Measurements from ENCODE around the gene MSMO1. TPM values are rescaled to one million over a fixed set of nuclear protein-coding genes. Genes with fewer than 3 reads are reported as not detected.

Gene MSMO1
- total RNA-seq, 2 experiments from 2014 or later: 41.6 to 91.5 TPM

DNA sequence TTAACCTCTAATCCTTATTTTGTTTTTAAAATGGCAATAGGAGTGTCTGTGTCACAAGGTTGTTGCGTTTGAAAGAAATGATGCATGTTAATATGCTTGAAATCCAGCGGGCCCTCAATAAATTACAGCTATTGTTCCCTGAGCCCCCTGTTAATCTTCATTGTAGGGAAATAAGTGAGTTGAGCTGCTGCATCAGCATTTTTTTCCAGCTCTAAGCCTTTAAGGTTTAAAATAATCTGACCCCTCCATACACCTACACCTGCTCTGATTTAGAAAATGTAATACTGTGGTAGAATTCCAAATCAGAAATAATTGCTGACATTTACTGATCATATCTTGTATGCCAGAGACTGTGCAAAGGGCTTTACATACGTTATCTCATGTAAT, 2.6 kb upstream of the MSMO1 start:
- CTCF ChIA-PET (ENCODE audit: unreplicated experiment): no interaction called here
- H3K4me1 ChIP-seq (ENCODE audit: insufficient read depth, low read length, poor library complexity, severe bottlenecking): peaks cover 22% of the 10 kb centered on the region
- no TSS peak for BruUV-seq (replicated peaks)
- intact Hi-C loops (cut with micrococcal nuclease; ENCODE audit: unreplicated experiment): loop anchor here (10.0 kb wide), 1 partner anchor 380 kb away; no protein-coding TSS in a partner anchor
- no peaks in the 10 kb centered on the region for H3K9me2 ChIP-seq (ENCODE audit: insufficient read depth, low read length)
- H3K79me2 ChIP-seq (ENCODE audit: insufficient read depth, low read depth, low read length): peaks cover 23% of the 10 kb centered on the region
- peaks cover 8% of the 10 kb centered on the region for H4K20me1 ChIP-seq (ENCODE audit: insufficient read depth, low read length)
- H3K4me2 ChIP-seq (ENCODE audit: low read length): no peak overlapping the region
- H3K9me3 ChIP-seq (ENCODE audit: low read length): peaks cover 6% of the 10 kb centered on the region; the same call in 1 of the 2 replicates
- DNase-seq (ENCODE audit: low spot score): no peak
- H3K4me3 ChIP-seq (ENCODE audit: low read depth, low read length, poor library complexity, severe bottlenecking): no peak overlapping the region
- TF ChIP-seq EZH2phosphoT487 (IDR thresholded peaks at IDR 0.05; ENCODE audit: borderline replicate concordance, low read depth, low read length) (no peak), CTCF (conservative IDR thresholded peaks at IDR 0.05; ENCODE audit: low read length) (no peak)
- H3K36me3 ChIP-seq (ENCODE audit: insufficient read depth, low read length): peaks cover 29% of the 10 kb centered on the region
- no peak overlapping the region for H2AFZ ChIP-seq (ENCODE audit: low read length)
- POLR2A ChIA-PET: interaction anchor here (0.7 to 1.5 kb wide), 3 partner anchors 11 to 25 kb away, joined by 3 to 7 read pairs (median 3); no protein-coding TSS in a partner anchor
- H3K27ac ChIP-seq (ENCODE audit: low read depth, low read length, poor library complexity, severe bottlenecking): no peak overlapping the region

DNA sequence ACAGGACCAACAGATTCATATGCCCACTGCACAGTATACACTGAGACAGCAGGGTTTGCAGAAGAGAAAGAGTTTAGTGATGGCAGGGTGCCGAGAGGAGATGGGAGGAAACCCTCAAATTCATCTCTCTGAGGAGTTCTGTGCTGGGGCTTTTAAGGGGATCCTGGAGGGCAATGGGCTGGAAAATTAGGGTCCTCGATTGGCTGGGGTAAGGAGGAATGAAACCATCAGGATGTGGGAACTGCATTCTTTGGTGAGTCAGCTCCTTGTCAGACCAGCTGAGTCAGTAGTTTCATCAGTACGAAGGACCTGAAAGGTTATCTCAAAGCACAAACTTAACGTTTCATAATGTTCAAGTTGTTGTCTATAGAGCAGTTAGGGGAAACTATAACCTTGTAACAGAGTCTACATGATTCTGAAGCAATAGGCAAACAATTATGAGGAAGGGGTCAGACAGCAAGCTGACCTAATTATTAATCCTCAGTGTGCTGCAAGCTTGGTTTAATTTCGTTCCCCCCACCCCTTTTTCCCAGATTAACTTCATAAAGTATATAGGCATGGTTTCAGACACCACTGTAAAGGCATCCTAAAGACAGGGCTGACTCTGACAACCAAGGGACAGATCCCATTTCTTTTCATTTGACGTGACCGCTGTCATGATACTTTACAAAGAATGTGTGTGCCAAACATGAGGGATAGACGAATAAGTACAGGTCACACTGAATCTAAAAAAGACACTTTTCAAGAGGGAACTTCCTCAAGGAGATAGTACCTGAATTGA, 1.5 kb upstream of the MSMO1 start:
- intact Hi-C loops (cut with micrococcal nuclease; ENCODE audit: unreplicated experiment): loop anchor here (2.0 to 10.0 kb wide), 2 partner anchors 213 to 381 kb away; partner anchors contain the start of gene TMEM192

More for the DNA sequence above, 1.5 kb upstream of the MSMO1 start:
- peak overlapping the region; percentile 88; the same call in 1 of the 2 replicates for H2AFZ ChIP-seq (ENCODE audit: low read length)
- H3K4me2 ChIP-seq (ENCODE audit: low read length): peak overlapping the region; percentile 90
- no peaks in the 10 kb centered on the region for H3K9me2 ChIP-seq (ENCODE audit: insufficient read depth, low read length)
- ChIA-PET CTCF (ENCODE audit: unreplicated experiment) (interaction anchor here (1.4 kb wide), 1 partner anchor 195 kb away, joined by 5 read pairs; no protein-coding TSS in a partner anchor), POLR2A (interaction anchor here (0.6 to 1.4 kb wide), 4 partner anchors 17 to 84 kb away, joined by 3 to 7 read pairs (median 4); no protein-coding TSS in a partner anchor)
- no TSS peak for BruUV-seq (replicated peaks)
- peak overlapping the region; percentile 64 for H3K27ac ChIP-seq (ENCODE audit: low read depth, low read length, poor library complexity, severe bottlenecking)
- H3K4me1 ChIP-seq (ENCODE audit: insufficient read depth, low read length, poor library complexity, severe bottlenecking): peaks cover 32% of the 10 kb centered on the region
- H3K9me3 ChIP-seq (ENCODE audit: low read length): peaks cover 6% of the 10 kb centered on the region; the same call in 1 of the 2 replicates
- DNase-seq (ENCODE audit: low spot score): no peak
- H3K4me3 ChIP-seq (ENCODE audit: low read depth, low read length, poor library complexity, severe bottlenecking): peak overlapping the region; percentile 90
- TF ChIP-seq CTCF (conservative IDR thresholded peaks at IDR 0.05; ENCODE audit: low read length) (no peak), EZH2phosphoT487 (IDR thresholded peaks at IDR 0.05; ENCODE audit: borderline replicate concordance, low read depth, low read length) (no peak)
- peaks cover 38% of the 10 kb centered on the region for H3K36me3 ChIP-seq (ENCODE audit: insufficient read depth, low read length)
- peaks cover 17% of the 10 kb centered on the region for H4K20me1 ChIP-seq (ENCODE audit: insufficient read depth, low read length)
- H3K79me2 ChIP-seq (ENCODE audit: insufficient read depth, low read depth, low read length): peaks cover 33% of the 10 kb centered on the region

Data from OCI-LY7 (cell line).